Lower leg skin (tissue), 4 donors: Measurements from ENCODE around the gene NFYA. TPM values are rescaled to one million over a fixed set of nuclear protein-coding genes. Genes with fewer than 3 reads are reported as not detected.

Source experiments
- total RNA-seq, 4 donors: library from RNA; depleted of rRNA; stranded (reverse); fragments of >200 nt; gene quantifications; one replicate each; pipeline ENCODE4 v1.1.0, GENCODE V29; 2016

NFYA gene
- total RNA-seq, 4 donors from 2014 or later = 9.9 to 15.5 (median 14.4) TPM

Other genes with a start within 250 kb of the NFYA start
- 1 to 10 TPM in 3 of 4 donors, under 1 TPM in 1; 0.49 to 3.2 (median 1.7) TPM for gene UNC5CL, start 33.8 kb upstream of the NFYA start, total RNA-seq
- gene TSPO2, start 30.5 kb upstream of the NFYA start, total RNA-seq = not detected
- gene APOBEC2, start 19.8 kb upstream of the NFYA start, total RNA-seq = not detected
- 10 to 100 TPM in 3 of 4 donors, 1 to 10 TPM in 1; 8.6 to 28.4 (median 18.4) TPM for gene OARD1, start 618 bp upstream of the NFYA start, total RNA-seq
- gene TREML1, start 81.4 kb downstream of the NFYA start, total RNA-seq = not detected
- gene TREM2, start 90.1 kb downstream of the NFYA start, total RNA-seq = 1 to 10 TPM in 1 of 4 donors, under 1 TPM in 1, not detected in 2; 0.46 to 3.5 TPM
- gene TREML2, start 128.2 kb downstream of the NFYA start, total RNA-seq = under 1 TPM in 1 of 4 donors, not detected in 3; 0.06 TPM
- gene TREML4, start 155.4 kb downstream of the NFYA start, total RNA-seq = not detected
- under 1 TPM in 2 of 4 donors, not detected in 2; 0.49 to 0.83 TPM for gene TREM1, start 213.7 kb downstream of the NFYA start, total RNA-seq